ENCODE results near the gene NFKBIE.
"Not testable (repeated sequence)": the region's sequence is repeated elsewhere in the genome, so short reads cannot be mapped to it uniquely, and the experiment has no call there.

The NFKBIE gene, protein sequence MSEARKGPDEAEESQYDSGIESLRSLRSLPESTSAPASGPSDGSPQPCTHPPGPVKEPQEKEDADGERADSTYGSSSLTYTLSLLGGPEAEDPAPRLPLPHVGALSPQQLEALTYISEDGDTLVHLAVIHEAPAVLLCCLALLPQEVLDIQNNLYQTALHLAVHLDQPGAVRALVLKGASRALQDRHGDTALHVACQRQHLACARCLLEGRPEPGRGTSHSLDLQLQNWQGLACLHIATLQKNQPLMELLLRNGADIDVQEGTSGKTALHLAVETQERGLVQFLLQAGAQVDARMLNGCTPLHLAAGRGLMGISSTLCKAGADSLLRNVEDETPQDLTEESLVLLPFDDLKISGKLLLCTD

DNA sequence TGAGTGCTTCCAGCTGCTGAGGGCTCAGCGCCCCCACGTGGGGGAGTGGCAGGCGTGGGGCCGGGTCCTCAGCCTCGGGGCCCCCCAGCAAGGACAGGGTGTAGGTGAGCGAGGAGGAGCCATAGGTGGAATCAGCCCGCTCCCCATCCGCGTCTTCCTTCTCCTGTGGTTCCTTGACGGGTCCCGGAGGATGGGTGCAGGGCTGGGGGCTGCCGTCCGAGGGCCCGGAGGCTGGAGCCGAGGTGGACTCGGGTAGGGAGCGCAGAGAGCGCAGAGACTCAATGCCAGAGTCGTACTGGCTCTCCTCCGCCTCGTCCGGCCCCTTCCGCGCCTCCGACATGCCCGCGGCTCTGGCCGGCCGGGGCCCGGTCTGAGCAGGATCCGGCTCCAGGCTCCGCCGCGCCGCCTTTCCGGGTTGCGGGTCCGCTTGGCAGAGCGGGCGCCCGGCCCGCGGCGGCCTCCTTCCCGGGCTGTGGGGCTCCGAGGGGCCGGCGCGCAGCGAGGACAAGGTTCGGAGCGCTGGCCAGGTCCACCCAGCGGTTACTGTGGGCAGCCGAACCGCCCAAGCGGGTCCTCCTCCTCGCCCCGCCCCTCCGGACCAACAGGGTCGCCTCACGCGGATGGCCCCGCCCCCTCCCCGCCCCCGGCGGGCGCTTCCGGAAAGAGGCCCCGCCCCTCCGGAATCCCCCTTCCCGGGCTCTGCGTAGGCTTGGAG, at the start of gene NFKBIE:
Gene NFKBIE (minus strand): TSS at position 545 of the 715 bp plus-strand sequence. CDS start 205 bp downstream, at position 340.
- peak; percentile 96 for DNase-seq

DNA sequence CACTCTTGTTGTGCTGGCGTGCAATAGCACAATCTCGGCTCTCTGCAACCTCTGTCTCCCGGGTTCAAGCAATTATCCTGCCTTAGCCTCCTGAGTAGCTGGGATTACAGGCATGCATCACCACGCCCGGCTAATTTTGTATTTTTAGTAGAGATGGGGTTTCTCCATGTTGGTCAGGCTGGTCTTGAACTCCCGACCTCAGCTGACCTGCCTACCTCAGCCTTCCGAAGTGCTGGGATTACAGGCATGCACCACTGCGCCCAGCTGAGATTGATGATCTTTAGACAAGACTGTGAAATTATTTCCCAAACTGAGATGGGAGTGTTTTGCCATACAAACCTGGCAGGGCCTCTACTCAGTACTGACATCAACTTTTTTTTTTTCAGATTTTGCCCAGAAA, 49.3 kb upstream of the NFKBIE start:
- DNase-seq: not testable (repeated sequence)

DNA sequence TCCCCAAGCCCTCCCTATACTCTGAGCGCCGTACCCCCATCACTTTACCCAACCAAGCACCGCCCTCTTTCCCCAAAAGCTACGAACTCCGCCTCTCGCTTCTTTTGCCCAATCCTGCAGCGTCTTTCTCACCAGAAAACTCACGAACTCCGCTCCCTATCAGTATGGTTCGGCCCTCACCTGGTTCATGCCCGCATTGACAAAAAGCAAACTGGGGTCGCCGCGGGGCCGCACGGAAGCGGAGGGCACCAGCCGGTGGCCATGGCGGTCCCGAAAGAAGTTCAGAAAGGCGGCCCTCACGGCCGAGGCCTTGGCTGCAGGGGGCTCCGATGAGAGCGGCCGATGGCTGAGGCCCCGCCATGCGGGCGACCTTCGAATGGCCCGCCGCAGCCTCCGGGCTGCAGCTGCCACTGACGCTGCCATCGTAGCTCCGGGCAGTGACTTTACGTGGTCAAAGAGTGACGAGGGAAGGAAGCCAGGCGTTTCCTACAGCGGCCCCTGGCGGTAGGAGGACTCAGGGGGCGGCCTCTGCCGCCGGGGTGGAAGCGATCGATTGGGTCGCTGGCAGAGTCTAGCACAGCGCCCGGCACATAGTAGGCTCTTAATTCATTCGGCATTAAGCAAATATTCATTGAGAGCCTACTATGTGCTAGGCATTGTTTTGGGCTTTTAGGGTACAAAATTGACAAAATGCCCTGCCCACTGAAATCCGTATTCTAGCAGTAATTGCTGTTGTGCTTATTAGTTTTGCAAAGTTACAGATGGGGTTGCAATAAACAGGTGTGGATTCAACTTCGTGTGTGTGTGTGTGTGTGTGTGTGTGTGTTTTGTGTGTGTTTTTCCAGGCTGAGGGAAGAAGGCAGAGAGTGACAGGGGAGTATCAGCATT, 47.8 kb upstream of the NFKBIE start, which contains the start of gene AARS2:
Gene AARS2 (minus strand): TSS at position 447 of the 888 bp plus-strand sequence. CDS start 24 bp downstream, at position 423.
- DNase-seq: peak; percentile 91

DNA sequence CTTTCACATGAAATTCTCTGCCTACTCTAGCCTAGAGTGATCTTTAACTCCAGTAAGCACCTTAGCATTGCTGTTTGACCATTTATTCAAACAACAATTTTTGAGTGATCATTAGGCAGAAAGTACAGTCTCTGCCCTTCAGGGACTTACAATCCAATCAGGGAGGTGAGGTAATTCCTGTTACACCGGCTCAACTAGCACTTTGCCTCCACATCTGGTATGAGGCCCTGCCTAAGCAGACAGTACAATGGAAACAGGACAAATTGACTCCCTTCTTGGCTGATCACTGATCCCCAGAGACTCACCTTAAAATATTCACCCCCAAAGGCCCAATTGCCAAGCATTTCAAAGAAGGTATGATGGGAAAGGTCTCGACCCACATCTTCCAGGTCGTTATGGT, 46.4 kb upstream of the NFKBIE start:
- no peak for DNase-seq

DNA sequence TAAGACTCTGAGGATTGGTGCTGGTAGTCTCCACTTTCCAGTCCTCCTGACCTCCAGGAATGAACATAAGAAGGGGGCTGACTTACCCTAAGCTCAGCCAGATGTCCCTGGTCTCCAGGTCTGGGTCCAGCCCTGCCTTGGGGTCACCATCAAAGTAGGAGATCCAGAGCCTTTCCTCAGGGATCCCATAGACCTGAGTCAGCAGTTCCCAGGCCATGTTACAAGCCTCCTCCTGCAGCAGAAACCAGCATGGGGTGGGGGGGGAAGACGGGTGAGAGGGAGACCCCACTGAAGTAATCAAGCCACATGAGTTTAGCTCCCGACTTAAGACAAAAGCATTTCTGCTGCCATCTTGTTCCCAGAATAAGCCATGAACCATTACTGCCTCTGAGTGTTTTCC, 46.0 kb upstream of the NFKBIE start:
- DNase-seq: no peak

DNA sequence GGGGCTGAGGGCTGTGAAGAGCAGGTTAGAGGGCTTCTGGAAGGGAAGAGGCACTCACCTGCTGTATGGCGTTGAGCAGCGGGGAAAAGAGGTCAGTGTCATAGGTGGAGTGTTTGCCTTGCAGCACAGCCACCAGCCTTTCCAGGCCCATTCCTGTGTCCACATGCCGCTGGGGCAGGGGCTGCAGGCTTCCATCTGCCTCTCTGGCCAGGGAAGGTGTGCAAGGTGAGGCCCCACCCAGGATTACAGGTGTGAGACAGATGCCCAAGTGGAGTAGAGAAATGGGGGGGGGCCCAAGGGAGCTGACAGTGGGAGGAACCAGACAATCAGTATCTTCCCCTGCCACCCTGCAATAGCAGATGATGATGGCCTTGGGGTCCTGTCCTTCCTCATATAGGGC, 44.9 kb upstream of the NFKBIE start:
- no peak for DNase-seq

DNA sequence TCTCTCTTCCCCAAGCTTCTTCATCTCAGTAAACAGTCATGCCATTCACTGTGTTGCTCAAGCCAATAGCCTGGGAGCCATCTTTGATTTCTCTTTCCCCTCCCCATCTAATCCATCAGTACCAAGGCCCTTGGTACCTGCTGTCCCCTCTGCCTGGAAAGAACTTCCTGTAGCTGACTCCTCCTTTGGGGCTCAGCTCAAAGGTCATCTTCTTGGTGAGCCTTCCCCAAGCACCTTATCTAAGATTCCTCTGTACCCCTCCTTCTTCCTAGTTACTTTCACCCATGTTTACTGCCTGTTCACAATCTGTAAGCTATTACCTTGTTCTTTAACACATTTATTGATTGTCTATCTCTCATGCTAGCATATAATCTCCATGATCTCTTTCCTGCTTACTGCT, 44.3 kb upstream of the NFKBIE start:
- DNase-seq: no peak

DNA sequence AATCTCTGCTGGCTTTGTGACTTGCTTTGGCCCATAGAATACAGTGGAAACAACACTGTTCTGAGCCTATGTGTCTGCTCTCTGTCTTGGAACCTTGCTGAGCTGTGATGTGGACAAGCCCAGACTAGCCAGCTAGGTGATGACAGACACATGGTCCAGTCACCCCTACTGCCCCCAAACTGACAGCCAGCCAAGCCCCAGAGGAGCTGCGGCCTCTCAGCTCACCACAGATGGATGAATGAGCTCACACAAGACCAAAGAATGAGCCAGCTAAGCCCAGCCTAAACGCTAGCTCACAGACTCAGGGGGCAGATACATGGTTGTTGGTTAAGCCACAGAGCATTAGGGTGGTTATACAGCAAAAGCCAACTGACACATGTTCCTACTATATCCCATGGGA, 43.7 kb upstream of the NFKBIE start:
- DNase-seq: no peak

DNA sequence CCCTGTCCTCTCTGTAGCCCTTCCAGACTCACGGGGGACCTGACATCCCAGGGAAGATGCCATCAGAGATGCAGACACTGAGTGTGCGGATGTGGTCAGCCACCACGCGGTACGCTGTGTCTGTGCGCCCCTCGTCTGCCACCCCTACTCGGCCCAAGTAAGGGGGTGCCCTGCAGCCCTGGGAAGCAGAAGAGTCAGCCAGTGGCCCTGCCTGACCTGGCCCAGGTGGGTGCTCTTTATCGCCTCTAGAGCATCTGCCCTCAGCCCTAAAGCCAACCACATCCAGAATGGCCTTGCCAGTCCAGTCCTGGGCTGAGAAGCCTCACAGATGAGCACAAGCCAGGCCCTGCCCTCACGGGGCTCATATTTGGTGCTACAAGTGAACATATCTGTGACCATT, 41.9 kb upstream of the NFKBIE start:
- no peak for DNase-seq

DNA sequence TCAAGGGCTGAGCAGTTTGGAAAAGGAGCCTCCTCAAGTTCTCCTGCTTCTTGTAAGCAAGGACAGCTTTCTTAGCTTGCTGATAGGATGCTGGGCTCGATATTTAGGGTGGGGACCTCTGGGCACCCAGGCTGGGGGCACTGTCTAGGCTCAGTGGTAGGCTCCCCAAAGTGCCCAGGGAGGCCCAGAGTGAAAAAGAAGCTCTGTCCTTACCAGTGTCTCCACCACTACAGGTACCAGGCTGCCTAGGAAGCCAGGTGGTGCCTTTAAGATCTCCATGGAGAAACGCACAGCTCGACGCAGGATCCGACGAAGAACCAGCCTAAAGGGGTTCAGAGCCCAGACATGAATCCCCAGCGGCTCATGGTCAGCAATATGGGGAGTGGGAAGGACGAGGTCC, 41.4 kb upstream of the NFKBIE start:
- no peak for DNase-seq

DNA sequence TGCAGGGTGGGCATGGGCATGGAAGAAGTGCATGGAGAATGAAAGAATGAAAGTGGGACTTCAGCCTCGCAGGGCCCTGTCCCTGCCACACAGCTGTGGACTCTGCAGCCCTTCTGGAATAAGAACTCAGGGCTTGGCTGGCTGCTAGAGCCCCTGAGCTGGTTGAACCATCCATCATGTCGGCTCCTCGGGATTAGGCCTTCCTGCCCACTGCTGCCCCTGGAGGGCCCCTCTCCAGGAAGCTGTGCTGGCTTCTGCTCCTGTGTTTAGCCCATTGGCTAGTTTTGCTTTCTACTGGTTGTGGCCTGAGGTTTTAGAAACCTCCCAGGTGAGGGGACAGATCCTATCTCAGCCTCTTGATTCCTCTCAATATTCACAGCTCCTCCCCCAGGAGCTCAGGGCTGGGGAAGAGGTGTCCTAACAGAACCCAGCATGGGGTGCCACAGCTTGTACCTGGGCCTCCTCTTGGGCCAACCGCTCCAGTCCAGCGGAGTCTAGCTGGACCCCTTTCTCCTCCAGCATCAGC, 39.9 kb upstream of the NFKBIE start:
- no peak for DNase-seq

DNA sequence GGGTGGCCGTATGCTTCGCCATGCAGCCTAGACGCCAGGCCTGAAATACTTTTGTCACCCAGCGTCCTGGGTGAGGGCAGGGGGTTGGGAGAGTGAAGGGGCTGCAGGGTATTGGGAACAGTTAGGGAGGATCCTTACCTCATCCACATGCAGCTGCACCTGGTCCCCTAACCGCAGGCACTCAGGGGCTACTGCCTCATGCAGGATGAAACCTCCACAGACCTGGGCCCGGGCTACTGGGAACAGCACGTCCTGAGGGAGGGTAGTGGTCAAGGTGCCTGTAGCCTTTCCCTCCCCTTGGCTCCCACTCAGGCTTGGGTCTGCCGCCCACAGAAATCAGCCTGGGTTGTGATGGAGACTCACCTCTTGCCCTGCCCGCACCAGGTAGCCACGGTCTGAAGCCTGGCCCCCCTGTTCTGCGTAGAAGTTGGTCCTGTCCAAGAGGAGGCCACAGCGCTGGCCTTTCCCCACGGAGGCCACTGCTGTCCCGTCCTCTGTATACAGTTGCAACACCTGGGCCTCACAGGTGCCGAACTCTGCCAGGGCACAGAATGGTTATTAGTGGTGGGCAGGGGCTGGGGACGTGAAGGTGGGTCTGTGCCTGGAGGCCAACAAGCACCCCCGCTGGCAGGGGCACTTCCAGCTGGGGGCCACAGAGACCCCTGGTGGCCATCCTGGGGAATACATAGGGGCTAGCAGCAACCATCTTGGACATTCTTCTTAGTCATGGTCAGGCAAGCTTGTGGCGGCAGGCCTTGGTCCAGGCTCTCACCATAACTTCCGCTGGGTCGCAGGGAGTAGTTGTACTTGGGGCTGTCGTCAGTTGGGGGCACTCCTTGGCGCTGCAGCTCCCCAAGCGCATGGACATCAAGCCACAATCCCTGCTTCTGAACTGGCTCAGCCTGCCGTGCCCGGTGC, 39.2 kb upstream of the NFKBIE start:
- DNase-seq: no peak

DNA sequence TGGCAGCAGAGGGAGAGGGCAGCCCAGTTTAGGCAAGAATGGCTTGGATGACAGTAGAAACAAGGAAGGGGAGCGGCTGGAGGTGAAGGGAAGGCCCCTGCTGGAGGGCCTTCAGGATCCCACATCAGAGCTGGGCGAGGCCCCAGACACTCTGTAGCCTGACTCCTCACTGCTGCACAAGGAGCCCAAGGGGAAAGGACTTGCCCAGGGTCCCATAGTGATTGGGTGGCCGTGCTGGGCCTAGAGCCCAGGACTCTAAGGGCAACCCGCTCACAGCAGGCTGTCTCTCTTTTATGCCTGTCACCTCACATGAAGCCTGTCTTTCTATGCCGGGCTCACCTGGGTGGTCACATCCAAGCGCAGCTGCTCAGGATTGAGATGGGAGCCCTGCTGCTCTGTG, 38.5 kb upstream of the NFKBIE start:
- DNase-seq: no peak

DNA sequence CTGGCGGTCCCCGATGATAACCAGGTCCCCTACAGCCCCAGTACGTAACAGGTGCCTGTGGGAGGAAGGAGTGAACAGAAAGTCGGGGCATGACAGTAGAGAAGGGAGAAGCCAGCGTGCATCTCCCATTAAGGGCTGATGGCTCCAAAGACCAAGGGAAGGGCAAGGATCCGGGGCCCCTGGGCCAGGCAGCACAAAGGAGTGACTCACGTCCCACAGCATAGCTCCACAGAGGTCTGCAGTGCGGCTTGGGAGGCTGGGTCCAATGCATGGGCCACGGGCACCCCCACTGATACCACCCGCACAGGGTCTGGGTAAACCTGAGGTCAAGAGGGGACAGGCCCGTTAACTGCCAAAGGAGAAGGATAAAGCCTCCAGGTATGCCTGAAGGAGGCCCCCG, 37.5 kb upstream of the NFKBIE start:
- no peak for DNase-seq

DNA sequence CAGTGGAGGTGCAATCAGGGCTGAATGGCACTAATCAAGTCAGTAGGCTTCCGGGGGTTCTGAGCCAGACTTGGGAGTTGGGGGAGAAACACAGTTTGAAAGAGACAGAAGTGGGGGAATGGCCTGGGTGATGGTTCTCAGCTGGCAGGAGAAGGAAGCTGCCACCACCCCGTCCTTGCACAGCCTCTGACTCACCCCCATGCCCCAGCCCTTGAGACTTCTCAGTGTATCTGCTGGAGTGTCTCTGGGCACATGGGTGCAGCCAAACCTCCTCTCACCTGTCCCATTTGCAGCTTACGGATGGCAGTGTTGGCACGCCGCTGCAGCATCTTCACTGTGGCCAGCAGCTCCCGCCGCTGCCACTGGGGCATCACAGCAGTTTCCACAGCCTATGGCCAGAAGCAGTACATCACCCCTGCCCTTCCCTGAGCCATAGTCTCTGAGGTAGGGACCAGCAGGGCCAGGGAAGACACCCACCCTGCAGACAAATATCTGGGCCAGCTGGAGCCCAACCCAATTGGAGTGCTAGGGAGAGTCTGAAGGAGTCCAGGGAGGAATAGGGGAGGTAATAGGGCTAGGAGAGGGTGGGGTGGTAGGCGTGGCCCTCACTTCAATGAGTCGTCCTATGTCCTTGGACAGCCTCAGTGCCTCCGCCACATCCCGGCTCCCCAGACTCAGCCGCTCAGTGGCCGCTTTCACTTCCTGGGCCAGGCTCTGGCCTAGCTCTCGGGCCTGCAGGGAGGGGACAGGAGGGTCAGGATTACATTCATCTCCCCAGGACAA, 36.6 kb upstream of the NFKBIE start:
- DNase-seq: peak; percentile 11

DNA sequence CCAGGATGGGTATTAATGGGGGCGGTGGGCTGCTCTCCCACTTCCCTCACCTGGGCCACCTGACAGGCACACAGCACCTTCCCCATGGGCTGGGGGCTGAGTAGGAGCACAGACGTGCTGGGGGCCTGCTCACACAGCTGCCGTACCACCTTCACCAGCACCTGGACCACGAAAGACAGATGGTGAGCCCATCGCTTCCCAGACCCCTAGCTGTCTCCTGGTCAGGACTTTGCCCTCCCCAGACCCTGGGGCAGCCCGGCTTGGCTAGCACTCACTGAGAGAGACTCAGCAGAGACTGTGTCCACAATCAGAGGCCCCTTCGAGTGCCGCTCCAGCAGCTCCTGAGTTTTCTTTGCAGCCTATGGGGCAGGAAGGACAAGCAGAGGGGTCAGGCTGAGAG, 35.8 kb upstream of the NFKBIE start:
- DNase-seq: peak; percentile 14

DNA sequence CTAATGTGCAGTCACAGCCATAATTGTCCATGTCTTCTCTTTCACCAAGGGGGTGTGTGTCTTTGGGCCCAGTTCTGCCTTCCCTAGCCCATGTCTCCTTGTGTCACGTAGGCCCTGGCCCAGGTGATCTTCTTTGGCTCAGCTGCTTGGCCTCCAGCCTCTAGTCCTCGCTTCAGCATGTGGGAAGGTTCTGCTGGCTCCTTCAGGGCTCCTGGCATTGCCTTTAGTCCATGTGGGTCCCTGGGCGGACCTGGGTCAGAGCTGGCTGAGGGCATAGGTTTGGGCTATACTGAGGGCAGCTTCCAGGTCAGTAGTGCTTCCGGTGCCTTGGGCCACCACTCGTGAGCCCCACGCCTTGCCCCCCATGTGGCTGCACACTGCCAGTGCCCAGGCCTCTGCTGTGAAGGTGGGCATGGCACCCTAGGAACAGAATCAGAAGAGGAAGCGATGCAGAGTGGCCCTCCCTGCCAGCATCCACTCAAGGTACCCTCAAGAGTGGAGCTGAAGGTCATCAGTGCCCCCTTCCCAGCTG, 35.0 kb upstream of the NFKBIE start:
- DNase-seq: peak; percentile 11

DNA sequence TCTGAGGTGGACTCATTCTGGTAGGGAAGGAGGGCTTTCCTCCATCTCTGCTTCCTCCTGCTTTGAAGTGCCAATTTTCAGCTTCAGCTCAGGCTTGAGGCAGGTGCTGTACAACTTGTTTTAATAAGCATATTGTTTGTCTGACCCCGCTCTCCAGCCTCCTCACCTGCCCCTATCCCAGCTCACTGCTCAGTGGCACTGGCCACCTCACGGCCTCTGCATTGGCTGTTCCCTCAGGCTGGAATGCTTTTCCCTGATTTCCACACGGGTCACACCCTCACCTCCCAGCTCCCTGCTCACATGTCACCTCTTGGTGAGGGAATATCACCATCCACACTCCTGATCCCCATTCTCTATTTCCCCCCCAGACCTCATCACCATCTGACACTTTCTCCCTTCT, 33.5 kb upstream of the NFKBIE start:
- peak; percentile 12 for DNase-seq

DNA sequence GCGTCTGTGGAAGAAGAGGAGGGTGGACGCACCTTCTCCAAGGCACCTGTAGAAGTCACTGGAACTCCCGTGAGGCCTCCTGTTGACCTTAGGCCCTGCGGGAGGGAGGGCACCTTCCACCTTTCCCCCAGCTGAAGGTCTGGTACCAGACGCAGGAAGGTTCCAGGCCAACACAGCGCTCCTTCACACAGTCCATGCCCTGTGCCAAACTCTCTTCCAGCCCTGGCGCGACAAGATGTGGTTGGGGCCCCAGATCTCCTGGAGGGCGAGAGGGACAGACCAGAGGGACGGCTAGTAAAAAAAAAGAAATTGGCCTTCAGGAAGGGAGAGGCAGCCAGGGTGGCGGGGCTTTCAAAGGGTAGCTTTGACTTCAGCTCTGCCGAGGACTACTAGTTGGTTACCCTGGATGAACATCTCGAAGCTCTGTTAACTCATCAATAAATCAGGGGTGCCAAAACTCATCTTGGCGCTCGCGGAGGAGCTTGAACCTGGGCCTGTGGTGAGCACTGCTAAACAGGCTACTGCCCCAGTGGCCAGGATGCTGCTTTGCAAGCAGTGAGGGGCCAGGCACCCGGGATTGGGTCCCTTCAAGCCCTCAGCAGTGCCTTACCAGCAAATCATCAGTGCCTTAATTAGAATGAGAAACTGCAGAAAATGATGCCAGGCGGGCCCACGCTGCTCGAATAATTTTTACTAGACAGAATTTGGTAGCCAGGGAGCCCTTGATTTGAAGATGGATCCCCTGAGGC, 32.9 kb upstream of the NFKBIE start:
- peak; percentile 17 for DNase-seq

Data from femur (tissue), 1 donor.